SU-DHL-6 (cell line): ENCODE data around the gene SETSIP.

ENCODE experiments used
- EZH2phosphoT487 ChIP-seq: fragments of 200-600 bp; sonication (generic), shearing (Covaris generic); conservative IDR thresholded peaks from 2 replicates; pipeline ENCODE4 v1.6.1; 2018; ENCODE audit warnings: mild to moderate bottlenecking, antibody characterized with exemption, low read length, moderate library complexity, mixed read lengths
- TF ChIP-seq, protein P1 (sequence below): fragments of 200-600 bp; sonication (generic); IDR thresholded peaks from one replicate; pipeline ENCODE4 v1.5.1; 2017; ENCODE audit warnings: antibody characterized with exemption, mild to moderate bottlenecking, low read length, moderate library complexity; ENCODE audit not compliant: insufficient read depth, poor library complexity, severe bottlenecking

DNA sequence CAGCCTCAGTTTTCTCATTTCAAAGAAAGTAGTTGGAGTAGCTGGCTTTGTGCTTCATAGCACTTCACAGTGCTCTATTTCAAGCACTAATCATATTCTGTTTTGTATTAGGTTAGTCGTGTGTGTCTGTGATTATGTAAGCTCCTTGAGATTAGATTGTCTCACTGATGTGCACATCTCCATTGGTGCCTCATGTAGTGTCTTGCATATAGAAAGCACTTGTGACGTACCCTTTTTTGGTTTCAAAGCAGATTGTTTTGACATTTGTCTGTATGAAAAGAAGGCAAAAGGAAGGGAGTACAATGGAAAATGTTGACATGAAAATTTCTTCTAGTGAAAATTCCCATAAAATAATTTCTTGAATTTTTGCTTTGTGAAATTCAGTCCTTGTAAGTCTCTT is 18.9 kb upstream of the SETSIP start:
- TF ChIP-seq, protein P1, sequence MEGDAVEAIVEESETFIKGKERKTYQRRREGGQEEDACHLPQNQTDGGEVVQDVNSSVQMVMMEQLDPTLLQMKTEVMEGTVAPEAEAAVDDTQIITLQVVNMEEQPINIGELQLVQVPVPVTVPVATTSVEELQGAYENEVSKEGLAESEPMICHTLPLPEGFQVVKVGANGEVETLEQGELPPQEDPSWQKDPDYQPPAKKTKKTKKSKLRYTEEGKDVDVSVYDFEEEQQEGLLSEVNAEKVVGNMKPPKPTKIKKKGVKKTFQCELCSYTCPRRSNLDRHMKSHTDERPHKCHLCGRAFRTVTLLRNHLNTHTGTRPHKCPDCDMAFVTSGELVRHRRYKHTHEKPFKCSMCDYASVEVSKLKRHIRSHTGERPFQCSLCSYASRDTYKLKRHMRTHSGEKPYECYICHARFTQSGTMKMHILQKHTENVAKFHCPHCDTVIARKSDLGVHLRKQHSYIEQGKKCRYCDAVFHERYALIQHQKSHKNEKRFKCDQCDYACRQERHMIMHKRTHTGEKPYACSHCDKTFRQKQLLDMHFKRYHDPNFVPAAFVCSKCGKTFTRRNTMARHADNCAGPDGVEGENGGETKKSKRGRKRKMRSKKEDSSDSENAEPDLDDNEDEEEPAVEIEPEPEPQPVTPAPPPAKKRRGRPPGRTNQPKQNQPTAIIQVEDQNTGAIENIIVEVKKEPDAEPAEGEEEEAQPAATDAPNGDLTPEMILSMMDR = no peak
- no peak for TF ChIP-seq EZH2phosphoT487
